Adrenal gland (tissue), 12 donors: Measurements from ENCODE around the gene C10orf90. TPM values are rescaled to one million over a fixed set of nuclear protein-coding genes. Genes with fewer than 3 reads are reported as not detected.

Experiments
- DNase-seq, 7 donors: peaks; one replicate each; pipeline ENCODE4 v3.0.0-alpha.2; 2019 to 2020
- H3K27ac ChIP-seq, 5 donors: fragments of 200-600 bp; sonication (generic) in 4 of 5; 1 replicate in 3 of 5; 2 replicates in 2 of 5; pipeline versions ENCODE4 v1.5.1 to v1.8.0; 2016 to 2020; ENCODE audit warnings: mild to moderate bottlenecking in 1 of 5
- H3K27me3 ChIP-seq: fragments of 200-600 bp; 2 replicates; pipeline ENCODE4 v1.8.0; 2021
- H3K36me3 ChIP-seq, 2 donors: fragments of 200-600 bp; replicated peaks in 1 of 2; 1 replicate in 1 of 2; 2 replicates in 1 of 2; pipeline versions ENCODE4 v1.5.1 to v1.8.0; 2018 to 2022
- H3K4me1 ChIP-seq, 2 donors: fragments of 200-600 bp; replicated peaks in 1 of 2; 1 replicate in 1 of 2; 2 replicates in 1 of 2; pipeline versions ENCODE4 v1.5.1 to v1.8.0; 2018 to 2021
- H3K4me3 ChIP-seq, 4 donors: fragments of 200-600 bp; sonication (generic) in 3 of 4; one replicate each; pipeline ENCODE4 v1.5.1; 2016 to 2018
- H3K9me3 ChIP-seq, 3 donors: fragments of 200-600 bp; sonication (generic) in 1 of 3; replicated peaks in 1 of 3; 1 replicate in 2 of 3; 2 replicates in 1 of 3; pipeline versions ENCODE4 v1.5.1 to v1.8.0; 2016 to 2021
- CTCF ChIP-seq, 6 experiments: fragments of 450-650 bp in 4 of 6; fragments of 200-600 bp in 2 of 6; sonication (generic) in 1 of 6; IDR thresholded peaks; 1 replicate in 5 of 6; 2 replicates in 1 of 6; pipeline versions ENCODE4 v1.5.1 to v1.8.0; 2016 to 2021; ENCODE audit warnings: antibody characterized with exemption in 6 of 6, mild to moderate bottlenecking in 2 of 6, moderate library complexity in 1 of 6
- POLR2A ChIP-seq, 2 donors: fragments of 450-650 bp; IDR thresholded peaks; one replicate each; pipeline ENCODE4 v1.6.1; 2017; ENCODE audit warnings: antibody characterized with exemption in 2 of 2, mild to moderate bottlenecking in 2 of 2, moderate library complexity in 1 of 2
- WGBS, 4 donors: extraction: QIAGEN DNeasy Blood & Tissue Kit in 2 of 4; methylation state at CpG; one replicate each; pipeline versions ENCODE4 v1.1.5 to v1.1.7; 2013 to 2017; 5-methylcytosine and 5-hydroxymethylcytosine counted together
- intact Hi-C, 2 donors: fragments of 100-400 bp; cut with DNase I; formaldehyde crosslinking; loops; one replicate each; pipeline versions ENCODE4 v1.14.1 to v1.15.0; 2022 to 2023
- polyA plus RNA-seq, 3 donors: library from polyadenylated mRNA; stranded (reverse); fragments of 200-250 nt in 2 of 3; fragments of 350-450 nt in 1 of 3; fragmentation: Illumina TruSeq in 1 of 3; extraction: RNeasy Lipid Tissue Mini Kit (QIAGEN cat#74804) in 1 of 3; gene quantifications; one replicate each; pipeline ENCODE4 v1.2.3, GENCODE V29; 2013 to 2014
- total RNA-seq, 9 donors: library from RNA; depleted of rRNA in 4 of 9; stranded (reverse); fragments of >200 nt in 4 of 9; fragments of 120-200 nt in 1 of 9; fragmentation: NEBNext Ultra II Directional in 1 of 9; extraction: Animal tissue kit (Norgen Biotek cat#: 25700) in 1 of 9; gene quantifications; one replicate each; pipeline versions ENCODE4 v1.1.0 to v1.2.4, GENCODE V29; 2013 to 2023
- donor health status: healthy with polysubstance abuse.
- donor health status: Bipolar disorder and iron deficiency.
- donor health status: DM: yes; HTN: yes; CAD: no.
- donor health status: DM: no; HTN: no; CAD: no.
- donor health status: DM: no; HTN: no; CAD: no.
- donor health status: DM: yes; HTN: yes; CAD: no.

Gene C10orf90
- total and polyA plus RNA-seq, 12 donors = 0.10 to 0.18 TPM; not detected in 10

DNA sequence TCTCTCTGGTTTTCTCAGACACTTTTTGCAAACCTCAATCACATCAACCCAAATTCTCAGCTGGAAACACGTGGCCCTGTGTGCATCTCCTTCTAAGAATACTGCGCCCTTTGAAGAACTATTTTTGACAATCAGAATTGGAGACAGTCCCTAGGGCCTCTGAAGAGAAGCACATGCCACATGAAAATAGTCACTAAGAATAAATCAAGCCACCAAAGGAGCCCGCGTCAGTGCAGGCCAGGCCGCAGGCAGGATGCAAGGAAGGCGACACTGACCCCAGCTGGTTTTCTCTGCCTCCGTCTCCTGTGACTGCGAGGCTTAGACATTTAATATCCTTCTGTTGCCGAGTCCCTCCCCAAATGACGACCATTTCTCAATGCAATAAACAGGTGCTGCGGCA lies 194.2 kb downstream of the C10orf90 start:
- Histone ChIP-seq H3K9me3 (no peaks in the 10 kb centered on the region), H3K4me3 (no peak overlapping the region), H3K36me3 (no peaks in the 10 kb centered on the region), H3K27ac (no peak overlapping the region), H3K27me3 (no peaks in the 10 kb centered on the region), H3K4me1 (no peaks in the 10 kb centered on the region)
- intact Hi-C loops = no loop called here
- DNase-seq = peak in 1 of 7 donors; percentile 53
- TF ChIP-seq POLR2A (IDR thresholded peaks at IDR 0.05) = no peak
- no peak for TF ChIP-seq CTCF (IDR thresholded peaks at IDR 0.05)
- 57 to 73% (median 62%) methylated on average over 5 to 11 of the region's 11 CpGs for WGBS, 4 donors

DNA sequence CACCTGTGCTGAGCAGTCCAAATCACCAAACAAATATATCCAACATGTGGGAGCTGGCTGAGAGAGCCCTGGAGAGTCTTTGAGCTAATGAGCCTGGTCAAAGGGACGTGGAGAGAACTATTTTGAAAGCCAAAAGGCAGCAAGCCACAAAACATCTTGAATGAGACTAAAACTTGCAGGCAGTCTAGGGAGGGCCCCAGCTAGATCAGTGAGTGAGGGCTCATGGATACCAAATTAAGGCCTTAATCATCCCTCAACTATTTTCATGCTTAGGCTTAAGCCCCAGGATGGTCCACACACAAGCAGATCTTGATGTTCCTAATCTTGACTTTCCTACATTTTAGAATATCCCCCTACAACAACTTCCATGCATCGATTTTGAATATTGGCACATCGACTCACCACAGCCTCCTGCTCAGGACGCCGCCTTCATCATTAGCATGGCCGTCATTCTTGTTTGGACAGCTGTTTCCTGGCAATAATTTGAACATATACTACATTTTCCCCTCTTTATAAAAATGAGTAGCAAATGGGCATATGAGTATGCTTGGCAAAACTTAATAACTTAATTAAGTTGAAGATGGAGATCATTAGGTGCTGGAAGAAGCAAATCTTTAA lies 195.3 kb downstream of the C10orf90 start:
- TF ChIP-seq CTCF (IDR thresholded peaks at IDR 0.05) (no peak), POLR2A (IDR thresholded peaks at IDR 0.05) (no peak)
- DNase-seq = peak in 1 of 7 donors; percentile 17
- intact Hi-C loops = no loop called here
- H3K27me3 ChIP-seq = no peaks in the 10 kb centered on the region
- H3K4me1 ChIP-seq = no peaks in the 10 kb centered on the region
- 85 to 87% (median 86%) methylated on average over 6 of the region's 6 CpGs for WGBS, 4 donors
- H3K4me3 ChIP-seq = no peak overlapping the region
- H3K9me3 ChIP-seq = no peaks in the 10 kb centered on the region
- H3K27ac ChIP-seq = no peak overlapping the region
- H3K36me3 ChIP-seq = no peaks in the 10 kb centered on the region

DNA sequence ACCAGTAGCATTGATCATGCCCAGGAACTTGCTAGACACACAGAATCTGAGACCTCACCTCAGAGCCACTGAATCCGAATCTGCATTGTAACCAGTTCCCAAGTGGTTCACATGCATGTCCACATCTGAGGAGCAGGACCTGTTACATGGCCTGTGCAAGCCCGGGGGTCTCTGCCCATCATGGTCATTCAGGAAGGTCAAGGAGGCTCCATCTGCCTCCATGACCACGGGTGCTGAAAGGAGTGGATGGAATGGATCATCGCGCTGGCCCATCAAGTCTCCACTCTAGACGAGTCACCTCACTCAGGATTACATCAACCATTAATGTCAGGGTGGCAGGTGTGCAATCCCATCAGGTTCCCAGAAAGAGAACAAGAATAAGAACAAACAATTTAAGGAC lies 196.5 kb downstream of the C10orf90 start:
- Histone ChIP-seq H3K27me3 (no peaks in the 10 kb centered on the region), H3K4me1 (no peaks in the 10 kb centered on the region), H3K4me3 (no peak overlapping the region), H3K9me3 (no peaks in the 10 kb centered on the region), H3K36me3 (no peaks in the 10 kb centered on the region), H3K27ac (no peak overlapping the region)
- TF ChIP-seq POLR2A (IDR thresholded peaks at IDR 0.05) = no peak
- no peak for TF ChIP-seq CTCF (IDR thresholded peaks at IDR 0.05)
- WGBS, 4 donors = 86 to 94% (median 91%) methylated on average over 3 to 6 of the region's 6 CpGs
- intact Hi-C loops = no loop called here
- DNase-seq = peak in 1 of 7 donors; percentile 34

DNA sequence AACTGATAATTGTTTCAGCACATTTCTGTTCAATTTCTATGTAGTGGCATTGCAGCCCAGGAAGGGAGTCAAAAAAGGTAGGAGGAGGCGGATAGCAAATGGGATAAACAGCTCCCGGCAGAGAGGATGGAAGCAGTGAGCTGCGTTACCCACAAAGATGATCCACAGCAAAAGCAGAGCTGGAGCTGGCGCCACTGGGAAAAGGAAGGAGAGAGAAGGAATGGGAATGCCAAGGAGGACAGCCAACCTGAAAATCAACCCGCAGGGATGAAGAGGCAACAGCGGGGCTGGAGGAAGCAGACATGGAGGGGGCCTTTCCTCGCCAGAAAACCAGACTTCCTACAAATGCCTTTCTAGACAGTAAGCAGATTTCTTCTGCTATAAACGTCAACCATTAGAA lies 199.5 kb downstream of the C10orf90 start:
- no peak overlapping the region for H3K27ac ChIP-seq
- intact Hi-C loops = no loop called here
- no peak overlapping the region for H3K4me3 ChIP-seq
- TF ChIP-seq CTCF (IDR thresholded peaks at IDR 0.05) (no peak), POLR2A (IDR thresholded peaks at IDR 0.05) (no peak)
- no peak for DNase-seq
- no peaks in the 10 kb centered on the region for H3K9me3 ChIP-seq
- H3K4me1 ChIP-seq = no peaks in the 10 kb centered on the region
- WGBS, 4 donors = 57 to 68% (median 58%) methylated on average over 8 of the region's 8 CpGs
- no peaks in the 10 kb centered on the region for H3K27me3 ChIP-seq
- H3K36me3 ChIP-seq = no peaks in the 10 kb centered on the region
